ENCODE data around the gene LUC7L. TPM values are rescaled to one million over a fixed set of nuclear protein-coding genes. Genes with fewer than 3 reads are reported as not detected.
A peak's percentile ranks its signal among the peaks of the same experiment; 100 is the strongest.
"Not testable (repeated sequence)": the region's sequence is repeated elsewhere in the genome, so short reads cannot be mapped to it uniquely, and the experiment has no call there.

The LUC7L gene
- polyA plus RNA-seq, 1 of the 3 experiments (the other 2 are of a cell fraction), result 97.7 TPM

DNA sequence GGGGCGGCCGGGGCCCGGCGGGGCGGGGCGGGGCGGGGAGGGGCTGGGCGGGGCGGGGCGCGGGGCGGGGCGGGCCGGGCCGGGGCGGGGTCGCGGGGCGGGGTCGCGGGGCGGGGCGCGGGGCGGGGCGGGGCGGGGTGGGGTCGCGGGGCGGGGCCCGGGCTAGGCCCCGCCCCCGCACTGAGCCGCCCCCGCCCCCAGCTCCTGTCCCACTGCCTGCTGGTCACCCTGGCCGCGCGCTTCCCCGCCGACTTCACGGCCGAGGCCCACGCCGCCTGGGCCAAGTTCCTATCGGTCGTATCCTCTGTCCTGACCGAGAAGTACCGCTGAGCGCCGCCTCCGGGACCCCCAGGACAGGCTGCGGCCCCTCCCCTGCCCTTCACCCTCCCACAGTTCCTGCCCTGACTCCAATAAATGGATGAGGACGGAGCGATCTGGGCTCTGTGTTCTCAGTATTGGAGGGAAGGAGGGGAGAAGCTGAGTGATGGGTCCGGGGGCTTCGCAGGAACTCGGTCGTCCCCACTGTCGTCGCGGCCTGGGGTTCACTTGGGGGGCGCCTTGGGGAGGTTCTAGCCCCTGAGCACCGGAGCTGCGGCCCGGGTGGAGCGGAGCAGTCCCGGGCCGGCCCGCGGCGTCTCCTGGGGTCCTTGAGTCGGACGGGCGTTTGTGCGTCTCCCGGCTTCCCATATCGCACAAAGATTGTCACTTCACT lies 64.3 kb downstream of the LUC7L start:
- H3K9me2 ChIP-seq, result no peaks in the 10 kb centered on the region
- peak overlapping the region; percentile 74 for H3K4me2 ChIP-seq
- H3K4me1 ChIP-seq (ENCODE audit: control insufficient read depth in 1 of 2, insufficient read depth in 2 of 2, low read depth in 1 of 2, low read length in 1 of 2), result peaks cover 0 to 13% of the 10 kb centered on the region in 2 experiments; a peak in 1 of 4 replicates
- WGBS (ENCODE audit: low lambda C conversion rate), result 8% methylated on average over 8 of the region's 77 CpGs
- peaks cover 28% of the 10 kb centered on the region for H3K27me3 ChIP-seq (ENCODE audit: insufficient read depth)
- H2AFZ ChIP-seq (ENCODE audit: low read depth), result no peak overlapping the region
- CTCF ChIA-PET, result interaction anchor here (1.0 to 2.8 kb wide), 8 partner anchors 9 to 197 kb away, joined by 3 to 18 read pairs (median 5); partner anchors contain the start of gene HBQ1
- peak overlapping the region in 1 of 2 experiments; percentile 32; a peak in 2 of 4 replicates for H3K4me3 ChIP-seq (ENCODE audit: low read depth in 2 of 2, low read length in 1 of 2)
- no peak overlapping the region for H3K9ac ChIP-seq
- H3K27ac ChIP-seq (ENCODE audit: low read depth in 2 of 2, low read length in 1 of 2), result no peak overlapping the region
- peaks cover 4% of the 10 kb centered on the region; the same call in 1 of the 2 replicates for H4K20me1 ChIP-seq (ENCODE audit: insufficient read depth)
- TF ChIP-seq, protein P1, sequence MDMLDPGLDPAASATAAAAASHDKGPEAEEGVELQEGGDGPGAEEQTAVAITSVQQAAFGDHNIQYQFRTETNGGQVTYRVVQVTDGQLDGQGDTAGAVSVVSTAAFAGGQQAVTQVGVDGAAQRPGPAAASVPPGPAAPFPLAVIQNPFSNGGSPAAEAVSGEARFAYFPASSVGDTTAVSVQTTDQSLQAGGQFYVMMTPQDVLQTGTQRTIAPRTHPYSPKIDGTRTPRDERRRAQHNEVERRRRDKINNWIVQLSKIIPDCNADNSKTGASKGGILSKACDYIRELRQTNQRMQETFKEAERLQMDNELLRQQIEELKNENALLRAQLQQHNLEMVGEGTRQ (IDR thresholded peaks at IDR 0.05; ENCODE audit: borderline replicate concordance, low read depth, low read length), result no peak
- TF ChIP-seq TAF1 (IDR thresholded peaks at IDR 0.05; ENCODE audit: borderline replicate concordance, low read depth, low read length) (no peak), JUND (IDR thresholded peaks at IDR 0.05) (no peak), MXI1 (IDR thresholded peaks at IDR 0.05; ENCODE audit: low read depth, low read length) (no peak), TCF12 (IDR thresholded peaks at IDR 0.05) (no peak), RXRA (IDR thresholded peaks at IDR 0.05; ENCODE audit: borderline replicate concordance, low read depth) (no peak), RFX5 (IDR thresholded peaks at IDR 0.05; ENCODE audit: low read length) (no peak), SMC3 (IDR thresholded peaks at IDR 0.05; ENCODE audit: low read depth, low read length) (no peak), SIN3A (IDR thresholded peaks at IDR 0.05; ENCODE audit: borderline replicate concordance, low read depth, low read length) (no peak), TEAD4 (IDR thresholded peaks at IDR 0.05; ENCODE audit: borderline replicate concordance, insufficient read depth) (no peak), FOSL2 (IDR thresholded peaks at IDR 0.05; ENCODE audit: borderline replicate concordance, low read depth) (no peak), NRF1 (IDR thresholded peaks at IDR 0.05; ENCODE audit: low read depth, low read length) (no peak), ELF1 (IDR thresholded peaks at IDR 0.05) (no peak)
- TF ChIP-seq, protein P2, sequence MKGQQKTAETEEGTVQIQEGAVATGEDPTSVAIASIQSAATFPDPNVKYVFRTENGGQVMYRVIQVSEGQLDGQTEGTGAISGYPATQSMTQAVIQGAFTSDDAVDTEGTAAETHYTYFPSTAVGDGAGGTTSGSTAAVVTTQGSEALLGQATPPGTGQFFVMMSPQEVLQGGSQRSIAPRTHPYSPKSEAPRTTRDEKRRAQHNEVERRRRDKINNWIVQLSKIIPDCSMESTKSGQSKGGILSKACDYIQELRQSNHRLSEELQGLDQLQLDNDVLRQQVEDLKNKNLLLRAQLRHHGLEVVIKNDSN (IDR thresholded peaks at IDR 0.05; ENCODE audit: borderline replicate concordance, low read depth), result no peak
- TF ChIP-seq, protein P3, sequence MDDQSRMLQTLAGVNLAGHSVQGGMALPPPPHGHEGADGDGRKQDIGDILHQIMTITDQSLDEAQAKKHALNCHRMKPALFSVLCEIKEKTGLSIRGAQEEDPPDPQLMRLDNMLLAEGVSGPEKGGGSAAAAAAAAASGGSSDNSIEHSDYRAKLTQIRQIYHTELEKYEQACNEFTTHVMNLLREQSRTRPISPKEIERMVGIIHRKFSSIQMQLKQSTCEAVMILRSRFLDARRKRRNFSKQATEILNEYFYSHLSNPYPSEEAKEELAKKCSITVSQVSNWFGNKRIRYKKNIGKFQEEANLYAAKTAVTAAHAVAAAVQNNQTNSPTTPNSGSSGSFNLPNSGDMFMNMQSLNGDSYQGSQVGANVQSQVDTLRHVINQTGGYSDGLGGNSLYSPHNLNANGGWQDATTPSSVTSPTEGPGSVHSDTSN (IDR thresholded peaks at IDR 0.05), result no peak
- TF ChIP-seq, protein P4, sequence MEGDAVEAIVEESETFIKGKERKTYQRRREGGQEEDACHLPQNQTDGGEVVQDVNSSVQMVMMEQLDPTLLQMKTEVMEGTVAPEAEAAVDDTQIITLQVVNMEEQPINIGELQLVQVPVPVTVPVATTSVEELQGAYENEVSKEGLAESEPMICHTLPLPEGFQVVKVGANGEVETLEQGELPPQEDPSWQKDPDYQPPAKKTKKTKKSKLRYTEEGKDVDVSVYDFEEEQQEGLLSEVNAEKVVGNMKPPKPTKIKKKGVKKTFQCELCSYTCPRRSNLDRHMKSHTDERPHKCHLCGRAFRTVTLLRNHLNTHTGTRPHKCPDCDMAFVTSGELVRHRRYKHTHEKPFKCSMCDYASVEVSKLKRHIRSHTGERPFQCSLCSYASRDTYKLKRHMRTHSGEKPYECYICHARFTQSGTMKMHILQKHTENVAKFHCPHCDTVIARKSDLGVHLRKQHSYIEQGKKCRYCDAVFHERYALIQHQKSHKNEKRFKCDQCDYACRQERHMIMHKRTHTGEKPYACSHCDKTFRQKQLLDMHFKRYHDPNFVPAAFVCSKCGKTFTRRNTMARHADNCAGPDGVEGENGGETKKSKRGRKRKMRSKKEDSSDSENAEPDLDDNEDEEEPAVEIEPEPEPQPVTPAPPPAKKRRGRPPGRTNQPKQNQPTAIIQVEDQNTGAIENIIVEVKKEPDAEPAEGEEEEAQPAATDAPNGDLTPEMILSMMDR (IDR thresholded peaks at IDR 0.05), result no peak
- TF ChIP-seq, protein P5, sequence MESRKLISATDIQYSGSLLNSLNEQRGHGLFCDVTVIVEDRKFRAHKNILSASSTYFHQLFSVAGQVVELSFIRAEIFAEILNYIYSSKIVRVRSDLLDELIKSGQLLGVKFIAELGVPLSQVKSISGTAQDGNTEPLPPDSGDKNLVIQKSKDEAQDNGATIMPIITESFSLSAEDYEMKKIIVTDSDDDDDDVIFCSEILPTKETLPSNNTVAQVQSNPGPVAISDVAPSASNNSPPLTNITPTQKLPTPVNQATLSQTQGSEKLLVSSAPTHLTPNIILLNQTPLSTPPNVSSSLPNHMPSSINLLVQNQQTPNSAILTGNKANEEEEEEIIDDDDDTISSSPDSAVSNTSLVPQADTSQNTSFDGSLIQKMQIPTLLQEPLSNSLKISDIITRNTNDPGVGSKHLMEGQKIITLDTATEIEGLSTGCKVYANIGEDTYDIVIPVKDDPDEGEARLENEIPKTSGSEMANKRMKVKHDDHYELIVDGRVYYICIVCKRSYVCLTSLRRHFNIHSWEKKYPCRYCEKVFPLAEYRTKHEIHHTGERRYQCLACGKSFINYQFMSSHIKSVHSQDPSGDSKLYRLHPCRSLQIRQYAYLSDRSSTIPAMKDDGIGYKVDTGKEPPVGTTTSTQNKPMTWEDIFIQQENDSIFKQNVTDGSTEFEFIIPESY (IDR thresholded peaks at IDR 0.05; ENCODE audit: borderline replicate concordance, low read depth), result no peak
- H3K9me3 ChIP-seq, result no peaks in the 10 kb centered on the region
- peak; percentile 94 for DNase-seq
- POLR2A ChIA-PET, result no interaction called here
- no peaks in the 10 kb centered on the region for H3K79me2 ChIP-seq (ENCODE audit: insufficient read depth)
- no peaks in the 10 kb centered on the region for H3K36me3 ChIP-seq (replicated peaks in 1 of 2; ENCODE audit: control insufficient read depth in 1 of 2, insufficient read depth in 2 of 2, low read length in 1 of 2)
- H3F3A ChIP-seq (replicated peaks; ENCODE audit: insufficient read depth), result no peaks in the 10 kb centered on the region

DNA sequence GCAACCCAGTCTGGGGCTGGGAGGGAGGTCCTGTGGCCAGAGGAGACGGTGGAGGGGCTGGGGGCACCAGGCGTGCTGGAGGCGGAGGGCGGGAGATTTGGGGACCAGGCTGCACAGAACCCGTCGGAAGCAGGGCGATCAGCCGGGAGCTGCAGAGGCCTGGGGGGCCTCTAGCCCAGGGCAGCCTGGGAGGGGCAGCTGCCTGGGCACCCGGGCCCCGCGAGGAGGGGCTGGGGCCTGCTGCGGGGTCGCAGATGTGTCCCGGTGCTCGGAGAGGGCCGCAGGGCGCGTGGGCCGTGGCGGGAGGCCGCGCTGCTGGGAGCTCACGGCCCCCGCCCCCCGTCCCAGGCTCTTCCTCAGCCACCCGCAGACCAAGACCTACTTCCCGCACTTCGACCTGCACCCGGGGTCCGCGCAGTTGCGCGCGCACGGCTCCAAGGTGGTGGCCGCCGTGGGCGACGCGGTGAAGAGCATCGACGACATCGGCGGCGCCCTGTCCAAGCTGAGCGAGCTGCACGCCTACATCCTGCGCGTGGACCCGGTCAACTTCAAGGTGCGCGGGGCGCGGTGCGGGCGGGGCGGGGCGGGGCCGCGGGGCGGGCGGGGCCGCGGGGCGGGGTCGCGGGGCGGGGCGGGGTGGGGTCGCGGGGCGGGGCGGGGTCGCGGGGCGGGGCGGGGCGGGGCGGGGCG lies 65.0 kb downstream of the LUC7L start:
- H3K4me2 ChIP-seq; H3K79me2 ChIP-seq (ENCODE audit: insufficient read depth); H3K4me3 ChIP-seq (ENCODE audit: low read depth in 2 of 2, low read length in 1 of 2); H3K9me2 ChIP-seq; H3F3A ChIP-seq (replicated peaks; ENCODE audit: insufficient read depth); H4K20me1 ChIP-seq (ENCODE audit: insufficient read depth); POLR2A ChIA-PET; H3K9me3 ChIP-seq; H3K36me3 ChIP-seq (replicated peaks in 1 of 2; ENCODE audit: control insufficient read depth in 1 of 2, insufficient read depth in 2 of 2, low read length in 1 of 2); DNase-seq; H3K9ac ChIP-seq; H3K27ac ChIP-seq (ENCODE audit: low read depth in 2 of 2, low read length in 1 of 2); H2AFZ ChIP-seq (ENCODE audit: low read depth): not testable (repeated sequence)
- WGBS (ENCODE audit: low lambda C conversion rate), result no CpG with 5 or more reads among the region's 80 CpGs
- peaks cover 0 to 13% of the 10 kb centered on the region in 2 experiments; a peak in 1 of 4 replicates for H3K4me1 ChIP-seq (ENCODE audit: control insufficient read depth in 1 of 2, insufficient read depth in 2 of 2, low read depth in 1 of 2, low read length in 1 of 2)
- peaks cover 28% of the 10 kb centered on the region for H3K27me3 ChIP-seq (ENCODE audit: insufficient read depth)
- CTCF ChIA-PET, result interaction anchor here (1.3 to 2.5 kb wide), 4 partner anchors 16 to 198 kb away, joined by 3 to 18 read pairs (median 8); partner anchors contain the start of gene HBQ1
